ENCODE results near the gene BEND6.

GRCh38 chr6:56963043-56963442, 8.1 kb downstream of the BEND6 start:
- TF ChIP-seq, protein P1, sequence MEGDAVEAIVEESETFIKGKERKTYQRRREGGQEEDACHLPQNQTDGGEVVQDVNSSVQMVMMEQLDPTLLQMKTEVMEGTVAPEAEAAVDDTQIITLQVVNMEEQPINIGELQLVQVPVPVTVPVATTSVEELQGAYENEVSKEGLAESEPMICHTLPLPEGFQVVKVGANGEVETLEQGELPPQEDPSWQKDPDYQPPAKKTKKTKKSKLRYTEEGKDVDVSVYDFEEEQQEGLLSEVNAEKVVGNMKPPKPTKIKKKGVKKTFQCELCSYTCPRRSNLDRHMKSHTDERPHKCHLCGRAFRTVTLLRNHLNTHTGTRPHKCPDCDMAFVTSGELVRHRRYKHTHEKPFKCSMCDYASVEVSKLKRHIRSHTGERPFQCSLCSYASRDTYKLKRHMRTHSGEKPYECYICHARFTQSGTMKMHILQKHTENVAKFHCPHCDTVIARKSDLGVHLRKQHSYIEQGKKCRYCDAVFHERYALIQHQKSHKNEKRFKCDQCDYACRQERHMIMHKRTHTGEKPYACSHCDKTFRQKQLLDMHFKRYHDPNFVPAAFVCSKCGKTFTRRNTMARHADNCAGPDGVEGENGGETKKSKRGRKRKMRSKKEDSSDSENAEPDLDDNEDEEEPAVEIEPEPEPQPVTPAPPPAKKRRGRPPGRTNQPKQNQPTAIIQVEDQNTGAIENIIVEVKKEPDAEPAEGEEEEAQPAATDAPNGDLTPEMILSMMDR (IDR thresholded peaks at IDR 0.05; ENCODE audit: low read depth, low read length, poor library complexity, severe bottlenecking), result no peak
- no peak for TF ChIP-seq EZH2phosphoT487 (IDR thresholded peaks at IDR 0.05; ENCODE audit: borderline replicate concordance, low read length)

All from DOHH2 (cell line).